Stimulated activated naive CD8-positive, alpha-beta T cell treated with anti-CD3 and anti-CD28 coated beads, Interleukin-15, Interleukin-2, amounts not matched to agents 100 U/mL and 50 U/mL, for 24 hours (primary cell): ENCODE measurements around the gene SAMD8.
"Not testable (repeated sequence)": the region's sequence is repeated elsewhere in the genome, so short reads cannot be mapped to it uniquely, and the experiment has no call there.

Experiments used
- ATAC-seq: fragments of 150-1000 bp; cut with Tn5 transposase; one replicate; pipeline ENCODE4 v1.10.0; 2021
- DNase-seq: peaks from one replicate; pipeline ENCODE4 v3.0.0; 2021

Gene SAMD8

DNA sequence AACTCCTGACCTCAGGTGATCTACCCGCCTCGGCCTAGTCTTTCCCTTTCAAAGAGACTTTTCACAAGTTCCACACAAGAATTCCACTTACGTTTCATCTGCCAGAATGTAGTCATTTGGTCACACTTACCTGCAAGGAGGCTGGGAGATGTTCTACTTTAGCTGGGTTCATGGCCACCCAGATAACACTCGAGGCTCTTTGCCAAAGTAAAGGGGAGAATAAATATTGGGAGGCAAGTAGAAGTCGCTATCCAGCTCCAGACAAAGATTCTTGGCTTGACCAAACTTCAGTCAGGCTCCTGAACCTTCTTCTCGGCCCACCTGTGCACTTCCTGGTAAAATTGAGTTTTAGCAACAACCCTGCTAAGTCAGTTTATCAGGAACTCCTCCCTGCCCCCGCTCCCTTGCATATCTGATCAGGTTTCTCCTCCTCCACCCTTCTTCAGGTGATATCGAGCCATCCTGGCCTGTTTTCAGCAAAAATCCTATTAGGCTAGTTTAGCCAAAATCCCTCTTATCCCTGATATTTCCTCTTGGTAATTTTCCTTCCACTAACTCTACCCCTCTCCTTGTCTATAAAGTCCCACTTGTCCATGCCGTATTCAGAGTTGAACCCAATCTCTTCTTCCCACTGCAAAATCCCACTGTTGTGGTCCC is 25.1 kb upstream of the SAMD8 start:
- ATAC-seq (no peak), DNase-seq (no peak)

GRCh38 chr10:75088640-75089039 is 22.8 kb upstream of the SAMD8 start:
- ATAC-seq: no peak
- DNase-seq: no peak

DNA sequence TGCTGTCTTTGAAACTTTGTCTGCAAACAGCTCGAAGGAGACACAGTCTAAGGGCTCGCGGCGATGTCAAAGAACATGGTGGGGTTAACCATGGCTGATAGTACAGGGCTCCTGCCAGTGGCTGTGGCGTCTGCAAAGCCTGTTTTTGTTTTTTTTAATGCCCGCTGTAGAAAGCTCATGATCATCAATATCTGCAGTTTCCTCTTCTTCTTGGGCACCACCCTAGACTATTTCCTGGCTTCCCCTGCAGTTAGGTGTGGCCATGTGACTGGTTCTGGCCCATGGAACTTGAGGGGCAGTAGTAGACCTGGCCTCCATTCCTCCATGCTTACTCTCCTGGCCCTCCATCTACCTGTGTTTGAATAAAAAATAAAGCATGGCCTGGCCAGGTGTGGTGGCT is 21.8 kb upstream of the SAMD8 start:
- ATAC-seq (no peak), DNase-seq (no peak)

DNA sequence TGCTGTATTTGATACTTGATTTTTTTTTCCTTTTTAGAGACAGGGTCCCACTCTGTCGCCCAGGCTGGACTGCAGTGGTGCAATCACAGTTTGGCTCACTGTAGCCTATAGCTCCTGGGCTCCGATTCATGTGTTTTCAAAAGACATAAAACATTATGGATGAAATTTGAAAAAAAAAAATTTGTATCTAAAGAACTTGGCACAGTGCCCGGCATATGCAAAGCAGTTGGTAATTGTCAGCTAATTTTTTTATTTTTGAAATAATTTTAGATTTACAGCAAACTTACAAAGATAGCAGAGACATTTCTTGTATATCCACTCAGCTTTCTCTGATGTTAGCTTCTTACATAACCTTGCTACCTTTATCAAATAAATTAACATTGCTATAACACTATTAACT is 20.3 kb upstream of the SAMD8 start:
- DNase-seq: no peak
- no peak for ATAC-seq

DNA sequence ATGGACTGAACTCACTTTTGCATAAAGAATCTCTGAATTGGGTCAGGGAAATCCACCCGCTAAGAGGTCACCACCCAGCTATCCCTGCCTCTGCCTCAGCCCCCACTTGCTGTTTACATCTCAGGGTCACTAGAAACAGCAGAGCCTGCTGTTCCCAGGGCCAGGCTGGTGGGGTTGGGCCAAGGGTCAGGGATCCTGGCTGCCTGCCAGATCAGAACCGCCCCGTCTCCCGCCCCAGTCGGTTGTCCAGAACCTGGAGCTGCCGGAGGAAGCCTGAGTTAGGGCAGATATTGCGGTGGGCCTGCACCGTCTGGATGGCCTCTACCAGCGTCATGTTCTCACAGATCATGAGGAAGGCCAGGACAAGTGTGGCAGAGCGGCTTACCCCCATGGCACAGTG is 17.0 kb upstream of the SAMD8 start:
- DNase-seq (no peak), ATAC-seq (no peak)

DNA sequence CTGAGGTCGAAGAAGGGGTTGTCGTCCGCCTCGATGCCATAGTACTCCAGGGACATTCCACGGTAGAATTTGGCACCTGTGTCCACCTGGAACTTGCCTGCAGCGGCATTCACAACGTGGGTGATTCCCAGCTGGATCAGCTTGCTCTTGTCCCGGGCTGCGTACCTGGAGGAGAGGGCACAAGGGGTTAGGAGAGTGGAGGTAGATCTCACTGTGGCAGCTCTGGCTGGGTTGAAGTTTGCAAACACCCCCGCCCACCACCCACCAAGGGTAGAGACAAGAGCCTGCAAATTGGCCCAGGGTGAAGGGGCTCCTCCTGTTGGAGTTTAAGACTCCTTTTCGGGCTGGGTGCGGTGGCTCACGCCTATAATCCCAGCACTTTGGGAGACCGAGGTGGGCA is 15.8 kb upstream of the SAMD8 start:
- DNase-seq: no peak
- ATAC-seq: no peak

DNA sequence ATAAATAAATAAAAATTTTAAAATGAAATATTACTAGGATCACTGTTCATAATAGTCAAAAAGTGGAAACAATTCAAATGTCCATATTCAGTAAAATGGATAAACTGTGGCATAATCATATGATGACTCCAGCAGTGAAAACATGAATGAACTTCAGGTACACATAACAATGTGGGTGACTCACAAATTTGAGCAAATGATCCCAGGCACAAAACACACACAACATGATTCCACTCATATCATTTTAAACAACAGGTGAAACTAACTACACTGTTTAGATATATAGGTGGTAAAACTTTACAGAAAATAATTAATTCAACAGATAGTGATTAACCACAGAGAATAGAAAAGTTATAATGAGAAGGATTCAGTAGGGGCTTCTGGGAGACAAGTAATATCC is 14.7 kb upstream of the SAMD8 start:
- no peak for DNase-seq
- no peak for ATAC-seq

- DNase-seq (no peak), ATAC-seq (no peak)
Observed at GRCh38 chr10:75097666-75098285, 13.7 kb upstream of the SAMD8 start.

DNA sequence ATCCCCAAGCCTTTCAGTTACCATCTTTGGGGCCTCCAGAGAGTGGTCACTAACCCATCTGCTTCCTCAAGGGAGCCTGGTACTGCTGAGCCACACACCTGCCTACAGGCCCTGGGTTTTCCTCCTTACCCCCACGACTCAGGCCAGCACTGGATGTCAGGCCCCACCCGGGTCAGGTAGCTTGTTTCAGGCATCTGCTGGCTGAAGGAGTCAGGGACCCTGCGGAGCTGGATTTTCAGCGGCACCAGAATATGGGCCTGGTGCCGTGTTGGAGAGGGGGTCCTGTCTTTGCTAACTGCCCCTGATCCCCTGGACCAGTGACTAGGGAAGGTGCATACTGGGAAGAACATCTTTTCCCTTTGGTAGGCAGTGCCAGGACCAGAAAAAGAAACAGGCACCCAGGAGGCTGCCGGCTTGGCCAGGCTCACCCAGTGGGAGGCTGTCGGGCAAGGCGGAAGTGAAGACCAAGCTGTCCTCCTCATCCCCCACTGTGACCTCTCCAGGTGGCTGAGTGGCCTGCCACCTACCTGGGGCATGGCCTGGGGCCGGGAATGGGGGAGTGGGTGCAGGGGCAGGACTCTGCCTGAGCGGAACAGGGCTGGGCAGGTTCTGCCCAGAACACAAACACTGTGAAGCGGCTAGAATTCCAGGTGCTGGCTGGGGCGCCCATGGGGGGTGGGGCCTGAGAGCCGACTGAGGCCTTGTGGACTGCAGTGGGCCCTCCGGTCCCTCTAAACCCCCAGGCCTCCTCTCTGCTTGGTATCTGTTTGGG is 12.4 kb upstream of the SAMD8 start:
- ATAC-seq (no peak), DNase-seq (no peak)

GRCh38 chr10:75099952-75100763 is 11.3 kb upstream of the SAMD8 start:
- ATAC-seq (peak; percentile 91), DNase-seq (peak; percentile 91)

GRCh38 chr10:75100764-75101291 is 10.6 kb upstream of the SAMD8 start:
- DNase-seq: no peak
- ATAC-seq: no peak

DNA sequence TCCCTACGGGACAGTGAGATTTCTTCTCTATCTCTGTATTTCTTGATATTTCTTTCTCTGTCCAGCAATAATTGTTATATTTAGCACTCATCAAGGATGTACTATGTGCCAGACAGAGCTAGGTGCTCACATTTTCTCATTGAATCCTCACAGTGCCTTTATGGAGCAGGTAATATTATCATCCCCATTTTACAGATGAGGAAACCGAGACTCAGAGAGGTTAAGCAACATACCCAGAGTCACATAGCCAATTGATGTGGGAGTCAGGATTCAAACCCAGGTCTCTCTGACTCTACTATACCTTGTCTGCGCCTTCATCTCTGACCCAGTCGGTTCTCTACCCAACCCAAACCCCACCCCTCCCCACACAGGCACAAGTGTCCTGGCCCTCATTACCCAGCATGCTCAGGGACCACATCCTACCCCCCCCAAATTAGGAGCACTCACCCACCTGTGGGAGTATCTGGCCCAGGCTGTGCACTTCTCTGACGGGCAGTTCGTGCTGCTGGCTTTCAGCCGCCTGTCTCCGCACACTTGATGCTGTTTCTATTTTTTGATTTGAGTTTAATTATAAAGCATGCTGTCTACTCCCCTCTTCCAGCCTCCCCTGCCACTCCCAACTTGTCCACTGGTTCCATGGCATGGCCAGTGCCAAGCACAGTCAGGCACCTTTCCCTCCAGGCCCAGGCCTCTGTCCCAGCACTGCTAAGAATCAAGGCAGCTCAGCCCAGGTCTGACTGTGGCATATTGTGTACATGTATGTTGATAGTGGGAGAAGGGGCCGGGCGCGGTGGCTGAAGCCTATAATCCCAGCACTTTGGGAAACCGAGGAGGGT is 9.8 kb upstream of the SAMD8 start:
- DNase-seq (no peak), ATAC-seq (no peak)

DNA sequence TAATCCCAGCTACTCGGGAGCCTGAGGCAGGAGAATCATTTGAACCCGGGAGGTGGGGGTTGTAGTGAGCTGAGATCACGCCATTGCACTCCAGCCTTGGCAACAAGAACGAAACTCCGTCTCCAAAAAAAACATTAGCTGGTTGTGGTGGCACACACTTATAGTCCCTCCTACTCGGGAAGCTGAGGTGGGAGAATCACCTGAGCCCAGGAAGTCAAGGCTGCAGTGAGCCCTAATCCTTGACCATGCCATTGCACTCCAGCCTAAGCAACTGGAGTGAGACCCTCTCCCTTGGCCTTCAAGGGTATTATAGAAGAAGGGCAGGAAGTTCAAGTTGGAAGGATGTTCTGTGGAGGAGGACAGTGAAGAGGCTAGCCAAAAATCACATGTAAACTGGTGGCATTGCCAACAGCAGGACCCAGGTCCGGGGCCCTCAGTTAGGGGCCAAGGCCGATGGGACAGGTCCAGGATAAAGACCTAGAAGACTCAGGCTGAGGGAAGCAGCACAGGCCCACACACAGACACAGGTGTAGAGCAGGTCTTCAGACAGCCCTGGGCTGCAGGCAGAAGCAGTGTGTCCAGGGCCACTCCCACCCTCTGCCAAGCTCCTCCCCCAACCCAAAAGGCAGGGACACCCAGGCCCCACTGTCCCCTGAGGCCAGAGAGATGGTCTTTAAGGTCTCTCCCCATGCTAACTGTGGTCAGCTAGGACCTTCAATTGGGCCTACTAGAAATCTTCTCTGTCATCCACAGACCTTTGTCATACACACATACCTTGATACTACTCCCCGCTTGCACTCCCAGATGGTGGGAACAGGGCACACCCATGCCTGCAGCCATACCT is 8.4 kb upstream of the SAMD8 start:
- DNase-seq (no peak), ATAC-seq (no peak)

DNA sequence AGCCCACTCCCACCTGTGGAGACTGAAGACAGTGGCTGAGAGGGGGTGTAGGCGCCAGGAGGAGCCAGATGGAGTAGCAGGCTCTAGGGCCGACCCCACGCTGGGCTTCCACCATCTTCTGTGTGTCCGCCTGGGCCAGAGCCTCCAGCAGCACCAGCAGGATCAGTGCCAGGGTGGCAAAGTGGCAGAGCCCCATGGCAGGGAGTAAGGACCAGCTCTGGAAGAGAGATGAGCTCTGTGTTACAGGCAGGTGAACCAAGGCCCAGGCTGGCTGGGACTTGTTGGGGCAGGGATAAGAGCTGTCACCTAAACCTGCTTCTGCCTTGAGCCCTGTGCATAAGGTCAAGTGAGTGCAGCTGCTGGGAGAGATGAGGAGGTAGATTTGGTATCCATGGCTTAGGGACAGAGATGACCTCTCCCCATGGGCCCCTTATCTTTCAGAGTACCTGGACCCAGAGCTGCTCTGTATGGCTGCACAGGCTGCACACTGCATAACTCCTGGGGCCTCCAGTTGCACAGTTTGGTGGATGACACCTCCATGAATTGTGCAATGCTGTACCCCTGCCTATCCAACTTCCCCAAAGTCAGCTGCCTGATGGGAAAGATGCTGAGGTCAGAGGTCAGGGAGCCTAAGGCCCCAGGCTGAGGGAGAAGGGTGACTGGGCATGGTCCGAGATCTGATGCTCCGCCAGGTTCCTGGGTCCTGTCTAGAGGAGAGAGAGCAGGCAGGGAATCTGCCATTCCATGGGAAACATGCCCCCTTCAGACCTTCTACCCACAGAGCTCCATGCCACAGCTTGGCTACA is 7.4 kb upstream of the SAMD8 start:
- no peak for ATAC-seq
- DNase-seq: no peak

DNA sequence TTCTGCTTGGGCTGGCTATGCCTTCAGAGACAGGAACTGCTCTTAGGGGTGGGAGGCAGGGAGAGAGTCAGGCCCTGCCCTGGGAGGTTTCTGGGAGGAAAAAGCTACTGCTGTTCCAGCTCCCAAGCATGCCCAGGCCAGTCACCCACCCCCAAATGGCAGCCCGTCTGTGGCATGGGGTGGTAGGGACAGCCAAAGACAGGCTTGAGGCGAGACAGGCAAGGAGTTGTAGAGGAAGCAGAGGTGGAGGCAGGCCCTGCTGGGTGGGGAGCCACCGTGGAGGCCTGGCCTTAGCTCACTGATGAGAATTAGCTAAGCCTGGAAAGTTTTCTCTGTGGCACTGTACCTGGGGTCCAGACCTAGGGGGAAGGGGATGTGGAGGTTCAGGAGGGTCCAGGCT is 6.6 kb upstream of the SAMD8 start:
- ATAC-seq: no peak
- no peak for DNase-seq

DNA sequence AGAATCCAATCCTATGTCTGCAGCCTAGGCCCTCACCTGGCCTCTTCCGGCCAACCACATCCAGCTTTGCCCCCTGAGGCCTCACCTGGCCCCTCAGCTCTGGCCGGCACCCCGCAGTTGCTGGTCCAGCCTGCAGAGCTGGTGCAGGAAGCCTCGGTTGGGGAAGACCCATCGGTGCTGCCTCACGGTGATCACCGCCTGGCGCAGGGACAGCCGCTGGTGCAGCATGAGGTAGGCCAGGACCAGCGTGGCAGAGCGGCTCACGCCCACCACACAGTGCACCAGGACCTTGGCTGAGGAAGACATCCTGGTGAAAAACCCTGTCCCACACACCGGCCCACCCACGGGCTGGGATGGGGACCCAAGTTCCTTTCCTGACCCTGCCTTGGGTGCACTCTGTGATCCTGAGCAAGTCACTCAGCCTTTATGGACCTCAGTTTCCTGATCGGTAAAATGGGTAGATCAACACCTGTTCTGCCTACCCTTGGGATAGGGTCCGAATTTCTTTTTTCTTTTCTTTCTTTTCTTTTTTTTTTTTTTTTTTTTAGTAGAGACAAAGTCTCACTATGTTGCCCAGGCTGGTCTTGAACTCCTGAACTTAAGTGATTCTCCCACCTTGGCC is 5.8 kb upstream of the SAMD8 start:
- ATAC-seq: no peak
- DNase-seq: no peak

- no peak for ATAC-seq
- DNase-seq: no peak
Observed at GRCh38 chr10:75106242-75106641, 5.2 kb upstream of the SAMD8 start.

- not testable (repeated sequence) for DNase-seq, ATAC-seq
Observed at GRCh38 chr10:75106891-75107290, 4.6 kb upstream of the SAMD8 start.
